Activated naive CD8-positive, alpha-beta T cell treated with anti-CD3 and anti-CD28 coated beads, Interleukin-2, amount 50 U/mL, for 16 hours (primary cell): ENCODE data around the gene ABCB9.
"Not testable (repeated sequence)": the region's sequence is repeated elsewhere in the genome, so short reads cannot be mapped to it uniquely, and the experiment has no call there.

Experiments used
- DNase-seq: peaks from one replicate; pipeline ENCODE4 v3.0.0-alpha.2; 2020; ENCODE audit warnings: low read depth, low spot score

Gene ABCB9

DNA sequence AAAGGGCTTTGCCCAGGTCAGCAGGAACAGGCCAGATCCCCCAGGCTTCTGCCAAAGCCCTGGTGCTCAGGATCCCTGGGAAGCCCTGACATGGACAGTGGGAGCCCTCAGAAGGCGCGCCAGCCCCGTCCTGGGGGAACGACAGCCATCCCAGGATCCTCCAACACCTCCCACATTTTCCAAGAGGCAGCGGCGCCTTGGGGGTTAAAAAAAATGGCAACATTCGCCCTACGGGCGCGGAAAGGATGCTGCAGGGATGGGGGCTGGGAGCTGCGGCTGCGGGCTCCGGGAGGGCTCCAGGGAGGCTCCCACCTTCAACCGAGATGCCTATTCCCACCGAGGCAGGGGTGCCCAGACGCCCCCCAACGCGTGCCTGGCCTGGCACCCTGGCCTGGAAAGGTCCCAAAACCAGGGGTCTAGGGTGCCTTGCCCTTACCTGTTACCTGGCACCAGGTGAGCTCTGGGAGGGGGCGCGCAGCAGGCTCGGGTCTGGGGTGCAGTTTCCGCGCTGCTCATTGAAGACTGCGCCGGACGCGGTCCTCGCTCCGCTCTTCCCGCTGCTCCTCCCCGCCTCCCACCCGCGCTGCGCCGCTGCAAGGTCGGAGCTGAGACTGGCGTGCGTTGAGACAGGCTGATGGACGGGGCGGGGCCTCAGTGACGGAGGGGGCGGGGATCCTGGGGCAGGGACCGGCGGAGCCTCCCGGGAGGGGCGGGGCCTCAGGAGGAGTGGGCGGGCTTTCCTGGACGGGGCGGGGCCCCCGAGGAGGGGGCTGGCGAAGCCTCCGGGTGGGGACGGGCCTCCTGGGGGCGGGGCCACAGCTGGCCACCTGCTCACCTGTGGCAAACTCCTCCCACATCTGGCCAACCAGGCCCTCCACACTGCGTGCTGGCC lies at the start of gene ABCB9:
Gene ABCB9 (minus strand): TSS at position 613 of the 892 bp plus-strand sequence. CDS start 6,228 bp downstream, outside the sequence.
- peak; percentile 92 for DNase-seq

GRCh38 chr12:123014473-123014872 lies 48.2 kb upstream of the ABCB9 start:
- not testable (repeated sequence) for DNase-seq

GRCh38 chr12:123013185-123014095 lies 47.2 kb upstream of the ABCB9 start:
- no peak for DNase-seq

DNA sequence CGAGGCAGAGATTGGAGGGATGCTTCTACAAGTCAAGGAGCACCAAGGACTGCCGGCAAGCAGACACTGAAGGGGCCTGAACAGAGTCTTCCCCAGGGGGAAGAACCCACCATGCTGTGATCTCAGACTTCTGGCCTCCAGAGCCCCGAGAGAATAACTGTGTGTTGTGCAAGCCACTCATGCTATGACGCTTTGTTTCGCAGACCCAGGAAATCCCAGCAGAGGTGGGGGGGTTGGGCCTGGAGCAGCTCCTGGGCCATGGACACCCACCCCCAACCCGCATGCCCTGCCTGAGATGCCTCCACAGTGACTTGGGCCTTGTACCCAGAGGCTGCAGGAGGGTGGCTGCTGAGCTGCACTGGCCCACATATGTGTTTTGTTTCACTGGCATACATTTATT lies 45.4 kb upstream of the ABCB9 start:
- no peak for DNase-seq

GRCh38 chr12:123010681-123011080 lies 44.4 kb upstream of the ABCB9 start:
- no peak for DNase-seq

DNA sequence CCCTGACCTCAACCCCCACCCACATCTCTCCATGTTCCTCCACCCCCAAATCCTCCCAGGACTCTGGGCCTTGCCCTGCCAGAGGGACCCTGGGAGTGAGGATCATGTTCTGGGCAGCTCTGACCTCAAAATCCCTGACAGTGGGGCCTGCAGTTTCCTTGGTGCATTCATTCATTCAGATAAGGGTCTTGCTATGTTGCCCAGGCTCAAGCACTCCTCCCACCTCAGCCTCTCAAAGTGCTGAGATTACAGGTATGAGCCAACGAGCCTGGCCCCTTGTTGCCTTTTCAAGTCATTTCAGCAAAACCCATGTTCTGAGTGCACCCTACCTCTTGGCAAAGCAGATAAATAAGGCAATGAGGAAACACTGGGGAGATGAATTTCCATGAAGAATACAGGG lies 43.8 kb upstream of the ABCB9 start:
- DNase-seq = no peak

DNA sequence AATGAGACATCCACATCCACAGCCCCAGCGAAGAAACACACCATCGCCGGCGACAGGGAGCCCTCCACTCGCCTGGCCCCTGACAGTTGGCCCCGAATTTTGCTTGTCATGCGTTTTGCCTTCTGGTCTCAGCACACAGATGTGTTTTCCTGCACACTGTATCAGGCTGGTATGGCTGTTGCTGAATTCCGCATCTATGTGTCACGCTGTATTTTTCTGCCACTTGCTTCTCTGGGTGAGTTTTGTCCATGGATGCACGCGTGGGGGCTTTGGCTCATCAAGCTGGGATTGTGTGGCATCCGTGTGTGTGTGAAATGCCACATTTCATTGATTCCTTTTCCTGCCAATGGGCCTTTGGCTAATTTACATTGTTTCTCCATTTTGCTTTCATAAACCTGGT lies 40.7 kb upstream of the ABCB9 start:
- DNase-seq = no peak

DNA sequence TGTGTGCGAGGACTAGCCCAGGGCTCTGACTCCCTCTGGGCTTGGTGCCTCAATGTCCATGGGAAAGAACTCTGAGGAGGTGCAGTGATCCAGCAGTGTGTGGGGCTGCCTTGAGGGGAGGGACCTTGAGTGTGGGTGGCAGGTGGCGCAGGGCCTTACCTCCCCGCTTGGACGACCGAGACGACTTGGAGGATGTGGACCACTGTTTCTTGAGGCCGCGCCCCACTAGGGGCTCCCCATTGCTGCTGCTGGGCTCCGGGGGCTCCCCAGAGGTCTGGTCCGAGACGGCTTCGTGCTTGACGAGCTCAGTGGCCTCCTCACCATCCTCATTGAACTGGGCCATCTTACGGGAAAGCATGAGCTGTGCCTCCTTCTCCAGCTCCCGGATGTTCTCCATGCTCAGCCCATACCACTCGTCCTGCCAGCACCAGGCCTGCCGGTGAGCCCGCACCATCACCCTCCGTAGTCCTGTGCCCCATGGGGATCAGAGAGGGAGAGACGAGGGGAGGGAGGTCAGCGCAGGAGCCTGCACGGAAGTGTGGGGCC lies 38.9 kb upstream of the ABCB9 start:
- DNase-seq = no peak

- DNase-seq = no peak
Observed at GRCh38 chr12:123004287-123004686, 38.0 kb upstream of the ABCB9 start.

DNA sequence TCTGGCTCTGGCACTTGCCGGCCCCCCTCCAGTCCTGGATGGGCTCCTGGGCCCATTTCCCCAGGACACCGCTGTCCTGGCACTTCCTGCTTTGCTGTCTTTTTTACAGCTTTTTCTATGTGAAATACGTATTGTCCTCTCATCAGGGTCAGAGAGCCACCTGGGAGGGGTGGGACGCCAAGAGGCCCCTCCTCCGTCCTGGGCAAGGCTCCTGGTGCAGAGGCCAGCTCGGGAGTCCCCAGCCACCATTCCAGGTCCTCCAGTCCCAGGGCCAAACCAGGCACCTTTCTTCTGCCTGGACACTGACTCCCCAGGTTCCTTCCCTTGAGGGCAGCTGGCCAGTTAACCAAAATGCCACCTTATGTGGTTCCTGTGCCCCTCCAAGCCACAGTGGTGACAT lies 37.0 kb upstream of the ABCB9 start:
- DNase-seq = no peak

DNA sequence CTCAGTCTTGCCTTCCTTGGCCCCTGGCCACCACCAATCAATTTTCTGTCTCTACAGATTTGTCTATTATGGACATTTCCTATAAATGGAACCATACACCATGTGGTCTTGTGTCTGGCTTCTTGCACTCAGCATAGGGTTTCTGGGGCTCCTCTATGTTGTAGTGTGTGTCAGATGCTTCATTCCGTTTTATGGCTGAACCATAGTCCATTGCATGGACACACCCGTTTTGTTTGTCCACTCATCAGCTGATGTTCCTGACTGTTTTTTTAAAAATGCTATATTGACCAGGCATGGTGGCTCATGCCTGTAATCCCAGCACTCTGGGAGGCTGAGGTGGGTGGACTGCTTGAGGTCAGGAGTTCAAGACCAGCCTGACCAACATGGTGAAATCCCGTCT lies 35.2 kb upstream of the ABCB9 start:
- DNase-seq = no peak

DNA sequence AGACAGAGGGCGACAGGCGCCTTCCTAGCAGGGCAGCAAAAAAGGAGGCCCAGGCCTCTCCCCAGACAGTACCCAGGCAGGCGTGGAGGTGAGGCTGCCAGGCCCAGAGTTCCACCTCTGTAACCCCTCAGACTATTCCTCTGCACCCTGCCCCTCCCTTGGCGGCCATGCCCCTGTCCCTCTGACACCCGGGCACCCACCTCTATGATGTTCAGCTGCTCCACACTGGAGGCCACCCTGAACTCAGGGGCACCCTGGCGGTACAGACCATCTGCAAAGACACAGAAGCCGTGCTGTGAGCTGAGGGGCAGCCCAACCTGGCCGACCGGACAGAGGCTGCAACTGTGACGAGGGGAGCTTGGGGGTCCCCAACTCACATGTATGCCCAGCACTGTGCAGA lies 34.3 kb upstream of the ABCB9 start:
- DNase-seq = no peak

DNA sequence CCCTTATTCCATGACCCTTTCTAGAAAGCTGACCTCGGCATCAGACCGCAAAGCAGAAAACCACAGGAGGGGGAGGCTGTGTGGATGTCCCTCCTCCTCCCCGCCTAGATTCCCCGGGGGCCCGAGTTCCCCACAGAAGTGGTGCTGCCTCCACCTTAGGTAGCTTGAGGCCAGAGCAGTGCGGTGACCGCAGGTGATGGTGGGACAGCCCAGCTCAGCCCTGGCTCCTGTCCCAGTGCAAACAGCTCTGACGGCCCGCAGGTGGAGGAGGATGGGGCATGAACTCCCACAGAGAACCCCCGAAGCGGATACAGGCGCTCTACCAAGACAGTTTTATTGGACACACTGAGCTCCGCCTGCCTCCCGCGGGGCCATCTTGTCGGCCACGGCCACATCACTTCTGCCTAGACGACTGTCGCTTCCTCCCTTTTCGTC lies 33.7 kb upstream of the ABCB9 start:
- DNase-seq = no peak

GRCh38 chr12:122999196-122999946 lies 33.1 kb upstream of the ABCB9 start:
- no peak for DNase-seq

GRCh38 chr12:122998316-122998715 lies 32.1 kb upstream of the ABCB9 start:
- DNase-seq = no peak

- no peak for DNase-seq
Observed at GRCh38 chr12:122997343-122998250, 31.3 kb upstream of the ABCB9 start.

- no peak for DNase-seq
Observed at GRCh38 chr12:122996621-122997342, 30.5 kb upstream of the ABCB9 start.

- DNase-seq = no peak
Observed at GRCh38 chr12:122996188-122996601, 29.9 kb upstream of the ABCB9 start.

DNA sequence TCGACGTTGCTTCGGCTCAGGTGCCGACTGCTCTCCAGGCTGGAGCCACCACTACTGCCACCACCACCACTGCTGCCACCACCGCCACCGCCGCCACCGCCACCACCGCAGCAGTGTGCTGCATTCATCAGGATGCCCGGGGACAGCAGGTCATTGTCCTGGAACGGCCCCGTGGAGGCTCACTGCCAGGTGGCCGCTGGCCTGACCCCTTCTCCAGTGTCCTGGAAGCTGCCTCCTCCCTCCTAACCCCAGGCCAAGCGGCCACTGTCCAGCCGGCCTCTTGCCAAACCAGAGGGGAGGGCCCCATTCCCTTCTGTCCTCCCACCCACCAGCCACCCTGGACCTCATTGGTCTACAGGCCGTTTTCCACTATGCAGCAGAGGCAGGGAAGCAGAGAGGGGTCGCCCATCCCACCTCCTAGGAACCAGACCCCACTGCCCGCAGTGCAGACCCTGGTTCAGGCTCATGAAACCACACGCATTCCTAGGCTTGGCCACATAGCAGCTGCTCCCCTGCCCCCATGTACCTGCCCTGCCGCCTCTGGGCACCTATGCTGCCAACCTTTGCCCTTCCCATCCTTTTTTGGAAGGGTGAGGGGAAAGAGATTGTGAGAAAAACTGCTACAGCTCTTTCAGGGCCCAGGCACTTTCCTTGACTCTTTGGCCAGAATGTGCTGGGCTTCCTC lies 29.4 kb upstream of the ABCB9 start:
- no peak for DNase-seq
